Measurements from ENCODE around the gene UPF1.

The UPF1 gene

GRCh38 chr19:18795540-18795939, 36.2 kb upstream of the UPF1 start:
- TF ChIP-seq USF1 (IDR thresholded peaks at IDR 0.05): no peak
- no peak for TF ChIP-seq RAD21 (IDR thresholded peaks at IDR 0.05; ENCODE audit: low read depth)
- TF ChIP-seq CREB1 (IDR thresholded peaks at IDR 0.05; ENCODE audit: low read depth): no peak
- no peak for TF ChIP-seq REST (IDR thresholded peaks at IDR 0.05; ENCODE audit: low read depth)
- TF ChIP-seq TCF12 (IDR thresholded peaks at IDR 0.05; ENCODE audit: low read depth): no peak
- TF ChIP-seq EGR1 (IDR thresholded peaks at IDR 0.05): no peak
- no peak for TF ChIP-seq CEBPB (IDR thresholded peaks at IDR 0.05)
- TF ChIP-seq FOXM1 (IDR thresholded peaks at IDR 0.05; ENCODE audit: borderline replicate concordance, low read depth): no peak
- TF ChIP-seq EP300 (IDR thresholded peaks at IDR 0.05; ENCODE audit: borderline replicate concordance): no peak
- no peak for TF ChIP-seq ZBTB7A (IDR thresholded peaks at IDR 0.05; ENCODE audit: low read depth)
- TF ChIP-seq MAX (IDR thresholded peaks at IDR 0.05): no peak

GRCh38 chr19:18796239-18796638, 35.5 kb upstream of the UPF1 start:
- TF ChIP-seq RAD21 (IDR thresholded peaks at IDR 0.05; ENCODE audit: low read depth) (no peak), EP300 (IDR thresholded peaks at IDR 0.05; ENCODE audit: borderline replicate concordance) (no peak), NFIC (IDR thresholded peaks at IDR 0.05) (no peak), YY1 (IDR thresholded peaks at IDR 0.05; ENCODE audit: low read depth) (no peak), TEAD4 (IDR thresholded peaks at IDR 0.05) (no peak), CREB1 (IDR thresholded peaks at IDR 0.05; ENCODE audit: low read depth) (no peak), EGR1 (IDR thresholded peaks at IDR 0.05) (no peak), CEBPB (IDR thresholded peaks at IDR 0.05) (no peak)

GRCh38 chr19:18798384-18799352, 33.1 kb upstream of the UPF1 start:
- TF ChIP-seq CEBPB (IDR thresholded peaks at IDR 0.05): no peak
- TF ChIP-seq CREB1 (IDR thresholded peaks at IDR 0.05; ENCODE audit: low read depth): no peak
- no peak for TF ChIP-seq TAF1 (IDR thresholded peaks at IDR 0.05; ENCODE audit: low read depth)
- no peak for TF ChIP-seq USF1 (IDR thresholded peaks at IDR 0.05)
- TF ChIP-seq TCF12 (IDR thresholded peaks at IDR 0.05; ENCODE audit: low read depth): no peak
- no peak for TF ChIP-seq YY1 (IDR thresholded peaks at IDR 0.05; ENCODE audit: low read depth)
- no peak for TF ChIP-seq FOXM1 (IDR thresholded peaks at IDR 0.05; ENCODE audit: borderline replicate concordance, low read depth)
- TF ChIP-seq EP300 (IDR thresholded peaks at IDR 0.05; ENCODE audit: borderline replicate concordance): no peak
- no peak for TF ChIP-seq ZBTB7A (IDR thresholded peaks at IDR 0.05; ENCODE audit: low read depth)

GRCh38 chr19:18799389-18799970, 32.3 kb upstream of the UPF1 start:
- TF ChIP-seq YY1 (IDR thresholded peaks at IDR 0.05; ENCODE audit: low read depth) (no peak), NFIC (IDR thresholded peaks at IDR 0.05) (no peak), CEBPB (IDR thresholded peaks at IDR 0.05) (no peak), CREB1 (IDR thresholded peaks at IDR 0.05; ENCODE audit: low read depth) (no peak), TEAD4 (IDR thresholded peaks at IDR 0.05) (no peak), REST (IDR thresholded peaks at IDR 0.05; ENCODE audit: low read depth) (no peak), USF1 (IDR thresholded peaks at IDR 0.05) (no peak), MAX (IDR thresholded peaks at IDR 0.05) (no peak), FOXM1 (IDR thresholded peaks at IDR 0.05; ENCODE audit: borderline replicate concordance, low read depth) (no peak), RAD21 (IDR thresholded peaks at IDR 0.05; ENCODE audit: low read depth) (no peak), EP300 (IDR thresholded peaks at IDR 0.05; ENCODE audit: borderline replicate concordance) (no peak), ZBTB7A (IDR thresholded peaks at IDR 0.05; ENCODE audit: low read depth) (no peak), TCF12 (IDR thresholded peaks at IDR 0.05; ENCODE audit: low read depth) (no peak), TAF1 (IDR thresholded peaks at IDR 0.05; ENCODE audit: low read depth) (no peak), EGR1 (IDR thresholded peaks at IDR 0.05) (no peak)

GRCh38 chr19:18800079-18800478, 31.7 kb upstream of the UPF1 start:
- TF ChIP-seq ZBTB7A (IDR thresholded peaks at IDR 0.05; ENCODE audit: low read depth) (no peak), TCF12 (IDR thresholded peaks at IDR 0.05; ENCODE audit: low read depth) (no peak), EGR1 (IDR thresholded peaks at IDR 0.05) (no peak), EP300 (IDR thresholded peaks at IDR 0.05; ENCODE audit: borderline replicate concordance) (no peak), RAD21 (IDR thresholded peaks at IDR 0.05; ENCODE audit: low read depth) (no peak), TAF1 (IDR thresholded peaks at IDR 0.05; ENCODE audit: low read depth) (no peak), FOXM1 (IDR thresholded peaks at IDR 0.05; ENCODE audit: borderline replicate concordance, low read depth) (no peak), MAX (IDR thresholded peaks at IDR 0.05) (no peak)
